ENCODE measurements around the gene NT5C1A. TPM values are rescaled to one million over a fixed set of nuclear protein-coding genes. Genes with fewer than 3 reads are reported as not detected.

Gene NT5C1A
- total and polyA plus RNA-seq, 2 experiments from 2014 or later, result 1.0 to 5.1 TPM

- H2AFZ ChIP-seq, result no peak overlapping the region
- TF ChIP-seq EZH2phosphoT487 (IDR thresholded peaks at IDR 0.05; ENCODE audit: low read depth, severe bottlenecking, unreplicated experiment), result no peak
- no peak for TF ChIP-seq EZH2 (IDR thresholded peaks at IDR 0.05; ENCODE audit: borderline replicate concordance)
- TF ChIP-seq CTCF (IDR thresholded peaks at IDR 0.05; ENCODE audit: poor library complexity), result no peak
- no peak for DNase-seq (ENCODE audit: low spot score)
- H3K27me3 ChIP-seq, result no peaks in the 10 kb centered on the region
- peaks cover 15% of the 10 kb centered on the region for H3K4me1 ChIP-seq (ENCODE audit: insufficient read depth)
- no peaks in the 10 kb centered on the region for H3K9me2 ChIP-seq (replicated peaks; ENCODE audit: insufficient read depth)
- WGBS (ENCODE audit: low lambda C conversion rate, missing lambda C conversion rate), result 77% methylated on average over 2 of the region's 2 CpGs
- H3K36me3 ChIP-seq (replicated peaks; ENCODE audit: insufficient read depth, low read depth), result no peaks in the 10 kb centered on the region
- H4K20me1 ChIP-seq (ENCODE audit: insufficient read depth, poor library complexity, severe bottlenecking), result no peaks in the 10 kb centered on the region
- no peaks in the 10 kb centered on the region for H3K9me3 ChIP-seq (ENCODE audit: low read depth)
- H3K4me3 ChIP-seq, result no peak overlapping the region
- no peak overlapping the region for H3K4me2 ChIP-seq
- no peak overlapping the region for H3K27ac ChIP-seq
- no peaks in the 10 kb centered on the region for H3K79me2 ChIP-seq
Observed at GRCh38 chr1:39649636-39650185, 22.2 kb downstream of the NT5C1A start.

GRCh38 chr1:39648496-39648895 is 23.4 kb downstream of the NT5C1A start:
- Histone ChIP-seq H4K20me1 (ENCODE audit: insufficient read depth, poor library complexity, severe bottlenecking) (no peaks in the 10 kb centered on the region), H3K79me2 (no peaks in the 10 kb centered on the region), H3K27ac (no peak overlapping the region), H2AFZ (no peak overlapping the region), H3K36me3 (replicated peaks; ENCODE audit: insufficient read depth, low read depth) (no peaks in the 10 kb centered on the region), H3K9me3 (ENCODE audit: low read depth) (no peaks in the 10 kb centered on the region), H3K4me1 (ENCODE audit: insufficient read depth) (peaks cover 15% of the 10 kb centered on the region), H3K4me3 (no peak overlapping the region), H3K4me2 (no peak overlapping the region), H3K27me3 (no peaks in the 10 kb centered on the region), H3K9me2 (replicated peaks; ENCODE audit: insufficient read depth) (no peaks in the 10 kb centered on the region)
- no peak for TF ChIP-seq CTCF (IDR thresholded peaks at IDR 0.05; ENCODE audit: poor library complexity)
- TF ChIP-seq EZH2 (IDR thresholded peaks at IDR 0.05; ENCODE audit: borderline replicate concordance), result no peak
- TF ChIP-seq EZH2phosphoT487 (IDR thresholded peaks at IDR 0.05; ENCODE audit: low read depth, severe bottlenecking, unreplicated experiment), result no peak
- no peak for DNase-seq (ENCODE audit: low spot score)
- 60% methylated on average over 2 of the region's 2 CpGs for WGBS (ENCODE audit: low lambda C conversion rate, missing lambda C conversion rate)

GRCh38 chr1:39647247-39647646 is 24.7 kb downstream of the NT5C1A start:
- WGBS (ENCODE audit: low lambda C conversion rate, missing lambda C conversion rate), result 79% methylated on average over 3 of the region's 3 CpGs
- Histone ChIP-seq H3K4me1 (ENCODE audit: insufficient read depth) (peaks cover 15% of the 10 kb centered on the region), H2AFZ (no peak overlapping the region), H3K79me2 (no peaks in the 10 kb centered on the region), H4K20me1 (ENCODE audit: insufficient read depth, poor library complexity, severe bottlenecking) (no peaks in the 10 kb centered on the region), H3K4me2 (peak overlapping the region; percentile 62), H3K9me2 (replicated peaks; ENCODE audit: insufficient read depth) (no peaks in the 10 kb centered on the region), H3K36me3 (replicated peaks; ENCODE audit: insufficient read depth, low read depth) (no peaks in the 10 kb centered on the region), H3K9me3 (ENCODE audit: low read depth) (no peaks in the 10 kb centered on the region), H3K27me3 (no peaks in the 10 kb centered on the region), H3K4me3 (no peak overlapping the region), H3K27ac (peak overlapping the region; percentile 79)
- TF ChIP-seq CTCF (IDR thresholded peaks at IDR 0.05; ENCODE audit: poor library complexity), result no peak
- TF ChIP-seq EZH2phosphoT487 (IDR thresholded peaks at IDR 0.05; ENCODE audit: low read depth, severe bottlenecking, unreplicated experiment), result no peak
- no peak for DNase-seq (ENCODE audit: low spot score)

Measured in hepatocyte (in vitro differentiated cells).